Stimulated activated CD8-positive, alpha-beta memory T cell treated with anti-CD3 and anti-CD28 coated beads, Interleukin-2, amount 100 ng/mL, for 48 hours (primary cell): ENCODE data around the gene CHD3.
"Not testable (repeated sequence)": the region's sequence is repeated elsewhere in the genome, so short reads cannot be mapped to it uniquely, and the experiment has no call there.

ENCODE experiments used
- DNase-seq, 2 donors: peaks; one replicate each; pipeline ENCODE4 v3.0.0-alpha.2; 2020; ENCODE audit warnings: low read depth in 2 of 2

CHD3 gene

DNA sequence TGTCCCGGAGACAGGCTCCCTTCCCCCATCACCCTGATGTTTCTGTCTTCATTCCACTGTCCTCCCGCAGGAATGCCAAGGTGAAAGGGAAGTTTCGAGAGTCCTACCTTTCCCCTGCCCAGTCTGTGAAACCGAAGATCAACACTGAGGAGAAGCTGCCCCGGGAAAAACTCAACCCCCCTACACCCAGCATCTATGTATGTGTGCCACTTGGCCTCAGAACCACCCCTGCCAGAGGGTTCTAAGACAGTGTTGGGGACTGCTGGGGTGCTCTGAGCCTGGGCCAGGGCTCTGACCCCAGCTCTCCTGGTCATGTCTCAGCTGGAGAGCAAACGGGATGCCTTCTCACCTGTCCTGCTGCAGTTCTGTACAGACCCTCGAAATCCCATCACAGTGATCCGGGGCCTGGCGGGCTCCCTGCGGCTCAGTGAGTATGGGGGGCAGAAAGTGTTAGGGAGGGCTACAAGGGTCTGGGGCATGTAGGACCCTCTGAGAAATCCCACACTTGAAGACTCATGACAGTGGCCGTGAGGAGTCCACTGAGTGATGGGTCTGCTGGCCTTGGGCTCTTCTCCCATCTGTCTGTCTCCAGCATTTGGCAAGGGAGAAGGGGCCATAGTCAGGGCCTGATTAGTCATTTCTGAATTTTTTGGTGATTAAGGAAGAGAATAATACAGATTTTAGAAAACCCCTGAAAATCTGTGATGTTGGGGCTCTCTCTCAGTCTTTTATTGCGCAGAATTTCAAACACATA is 38.7 kb upstream of the CHD3 start:
- DNase-seq, result no peak

DNA sequence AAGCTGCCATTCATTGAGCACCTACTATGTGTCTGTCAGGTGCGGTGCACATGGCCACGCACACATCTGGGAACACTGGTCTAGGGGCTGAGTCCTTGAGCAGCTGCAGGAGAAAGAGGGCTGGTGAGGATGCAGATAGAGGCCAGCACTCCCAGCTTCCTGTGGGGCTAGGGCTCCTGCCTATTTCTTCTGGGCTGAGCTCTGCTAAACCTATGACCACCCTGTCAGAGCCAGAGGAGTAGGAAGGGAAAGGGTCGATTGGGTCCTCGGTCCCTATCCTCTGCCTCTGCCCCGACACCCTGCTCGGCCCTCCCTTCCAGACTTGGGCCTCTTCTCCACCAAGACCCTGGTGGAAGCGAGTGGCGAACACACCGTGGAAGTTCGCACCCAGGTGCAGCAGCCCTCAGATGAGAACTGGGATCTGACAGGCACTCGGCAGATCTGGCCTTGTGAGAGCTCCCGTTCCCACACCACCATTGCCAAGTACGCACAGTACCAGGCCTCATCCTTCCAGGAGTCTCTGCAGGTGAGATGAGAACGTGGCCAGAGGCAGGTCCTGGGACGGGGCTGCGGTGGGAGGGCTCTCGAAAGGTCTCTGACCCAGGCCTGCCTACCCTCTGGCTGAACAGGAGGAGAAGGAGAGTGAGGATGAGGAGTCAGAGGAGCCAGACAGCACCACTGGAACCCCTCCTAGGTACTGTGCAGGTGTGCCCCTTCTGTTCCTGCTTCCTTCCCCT is 37.7 kb upstream of the CHD3 start:
- DNase-seq, result no peak

DNA sequence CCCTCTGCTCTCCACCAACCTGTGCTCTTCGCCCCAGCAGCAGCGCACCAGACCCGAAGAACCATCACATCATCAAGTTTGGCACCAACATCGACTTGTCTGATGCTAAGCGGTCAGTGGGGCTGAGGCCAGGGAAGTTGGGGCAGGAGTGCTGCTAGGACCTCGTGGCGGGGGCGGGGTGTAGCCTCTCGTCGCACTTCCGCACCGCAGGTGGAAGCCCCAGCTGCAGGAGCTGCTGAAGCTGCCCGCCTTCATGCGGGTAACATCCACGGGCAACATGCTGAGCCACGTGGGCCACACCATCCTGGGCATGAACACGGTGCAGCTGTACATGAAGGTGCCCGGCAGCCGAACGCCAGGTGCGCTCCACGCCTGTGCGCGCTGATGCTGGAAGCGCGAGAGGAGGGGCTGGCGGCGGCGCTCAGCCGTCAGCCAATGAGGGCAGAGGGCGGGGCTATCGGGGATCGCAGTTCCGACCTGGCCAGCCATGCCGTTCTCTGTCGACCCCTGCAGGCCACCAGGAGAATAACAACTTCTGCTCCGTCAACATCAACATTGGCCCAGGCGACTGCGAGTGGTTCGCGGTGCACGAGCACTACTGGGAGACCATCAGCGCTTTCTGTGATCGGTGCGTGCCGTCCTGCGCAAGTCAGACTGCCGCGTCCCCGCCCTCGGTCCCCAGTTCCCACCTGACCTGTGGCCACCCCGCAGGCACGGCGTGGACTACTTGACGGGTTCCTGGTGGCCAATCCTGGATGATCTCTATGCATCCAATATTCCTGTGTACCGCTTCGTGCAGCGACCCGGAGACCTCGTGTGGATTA is 36.9 kb upstream of the CHD3 start:
- DNase-seq, result peak; percentile 89 to 90

DNA sequence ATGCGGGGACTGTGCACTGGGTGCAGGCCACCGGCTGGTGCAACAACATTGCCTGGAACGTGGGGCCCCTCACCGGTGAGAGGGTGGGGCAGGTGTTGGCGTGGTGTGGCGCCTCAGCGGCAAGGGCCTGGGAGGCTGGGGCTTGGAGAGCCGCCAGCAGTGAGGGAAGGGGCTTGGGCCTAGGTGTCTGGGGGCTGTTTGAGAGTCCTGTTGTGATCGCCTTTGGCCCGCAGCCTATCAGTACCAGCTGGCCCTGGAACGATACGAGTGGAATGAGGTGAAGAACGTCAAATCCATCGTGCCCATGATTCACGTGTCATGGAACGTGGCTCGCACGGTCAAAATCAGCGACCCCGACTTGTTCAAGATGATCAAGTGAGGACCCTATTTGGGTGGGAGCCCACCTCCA is 36.3 kb upstream of the CHD3 start:
- DNase-seq, result no peak

- DNase-seq, result no peak
These were observed 35.5 kb upstream of the CHD3 start for GRCh38 chr17:7852919-7853690.

DNA sequence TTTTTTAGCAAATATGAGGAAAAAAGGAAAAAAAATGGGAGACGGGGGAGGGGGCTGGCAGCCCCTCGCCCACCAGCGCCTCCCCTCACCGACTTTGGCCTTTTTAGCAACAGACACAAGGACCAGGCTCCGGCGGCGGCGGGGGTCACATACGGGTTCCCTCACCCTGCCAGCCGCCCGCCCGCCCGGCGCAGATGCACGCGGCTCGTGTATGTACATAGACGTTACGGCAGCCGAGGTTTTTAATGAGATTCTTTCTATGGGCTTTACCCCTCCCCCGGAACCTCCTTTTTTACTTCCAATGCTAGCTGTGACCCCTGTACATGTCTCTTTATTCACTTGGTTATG is 34.9 kb upstream of the CHD3 start:
- no peak for DNase-seq

GRCh38 chr17:7854078-7854777 is 34.4 kb upstream of the CHD3 start:
- DNase-seq, result no peak

DNA sequence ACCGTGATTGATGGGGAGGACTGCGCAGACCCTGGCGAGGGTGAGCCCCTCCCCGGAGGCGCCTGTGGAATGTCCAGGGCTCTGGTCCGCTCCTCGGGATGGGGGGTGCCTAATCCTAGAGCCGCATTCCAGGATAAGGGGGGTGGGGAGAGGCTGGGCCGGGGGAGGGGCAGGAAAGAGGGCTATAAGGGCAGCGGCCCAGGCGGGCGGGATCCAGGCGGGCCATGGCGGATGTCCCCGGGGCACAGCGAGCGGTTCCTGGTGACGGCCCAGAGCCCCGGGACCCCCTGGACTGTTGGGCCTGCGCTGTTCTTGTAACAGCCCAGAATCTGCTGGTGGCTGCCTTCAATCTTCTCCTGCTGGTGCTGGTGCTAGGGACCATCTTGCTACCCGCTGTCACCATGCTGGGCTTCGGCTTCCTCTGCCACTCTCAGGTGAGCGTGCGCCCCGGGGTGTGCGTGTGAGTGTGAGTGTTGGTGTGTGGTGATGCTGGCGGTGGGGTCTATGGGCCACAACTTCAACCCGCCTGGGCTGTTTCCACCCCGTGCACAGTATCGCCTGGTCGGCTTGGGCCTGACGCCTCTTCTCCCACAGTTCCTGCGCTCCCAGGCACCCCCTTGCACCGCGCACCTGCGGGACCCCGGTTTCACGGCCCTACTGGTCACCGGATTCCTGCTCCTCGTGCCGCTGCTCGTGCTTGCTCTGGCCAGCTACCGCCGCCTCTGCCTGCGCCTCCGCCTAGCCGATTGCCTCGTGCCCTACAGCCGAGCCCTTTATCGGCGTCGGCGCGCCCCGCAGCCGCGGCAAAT is 33.5 kb upstream of the CHD3 start, which contains the start of gene TMEM88:
Gene TMEM88, plus strand, starts transcription at position 216 of the 809 bp plus-strand sequence. Its CDS starts 9 bp downstream, at position 225.
- DNase-seq, result no peak

DNA sequence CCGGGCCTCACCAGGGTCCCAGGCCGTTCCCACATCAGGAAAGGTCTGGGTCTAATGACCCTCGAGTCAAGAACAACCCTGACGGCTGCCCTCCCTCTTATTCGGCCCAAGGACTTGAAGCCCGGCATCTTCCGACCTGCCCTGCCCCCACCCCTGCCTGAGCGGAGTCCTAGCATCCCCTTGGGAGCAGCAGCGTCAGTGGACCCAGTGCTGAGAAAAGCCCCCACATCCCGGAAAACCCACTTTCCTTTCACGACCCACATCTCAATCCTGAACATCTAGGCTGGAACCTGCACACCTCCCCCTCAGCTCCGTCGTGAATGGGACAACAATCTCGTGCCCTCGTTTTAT is 33.0 kb upstream of the CHD3 start:
- no peak for DNase-seq

- DNase-seq, result no peak
These were observed 32.4 kb upstream of the CHD3 start for GRCh38 chr17:7856011-7856810.

DNA sequence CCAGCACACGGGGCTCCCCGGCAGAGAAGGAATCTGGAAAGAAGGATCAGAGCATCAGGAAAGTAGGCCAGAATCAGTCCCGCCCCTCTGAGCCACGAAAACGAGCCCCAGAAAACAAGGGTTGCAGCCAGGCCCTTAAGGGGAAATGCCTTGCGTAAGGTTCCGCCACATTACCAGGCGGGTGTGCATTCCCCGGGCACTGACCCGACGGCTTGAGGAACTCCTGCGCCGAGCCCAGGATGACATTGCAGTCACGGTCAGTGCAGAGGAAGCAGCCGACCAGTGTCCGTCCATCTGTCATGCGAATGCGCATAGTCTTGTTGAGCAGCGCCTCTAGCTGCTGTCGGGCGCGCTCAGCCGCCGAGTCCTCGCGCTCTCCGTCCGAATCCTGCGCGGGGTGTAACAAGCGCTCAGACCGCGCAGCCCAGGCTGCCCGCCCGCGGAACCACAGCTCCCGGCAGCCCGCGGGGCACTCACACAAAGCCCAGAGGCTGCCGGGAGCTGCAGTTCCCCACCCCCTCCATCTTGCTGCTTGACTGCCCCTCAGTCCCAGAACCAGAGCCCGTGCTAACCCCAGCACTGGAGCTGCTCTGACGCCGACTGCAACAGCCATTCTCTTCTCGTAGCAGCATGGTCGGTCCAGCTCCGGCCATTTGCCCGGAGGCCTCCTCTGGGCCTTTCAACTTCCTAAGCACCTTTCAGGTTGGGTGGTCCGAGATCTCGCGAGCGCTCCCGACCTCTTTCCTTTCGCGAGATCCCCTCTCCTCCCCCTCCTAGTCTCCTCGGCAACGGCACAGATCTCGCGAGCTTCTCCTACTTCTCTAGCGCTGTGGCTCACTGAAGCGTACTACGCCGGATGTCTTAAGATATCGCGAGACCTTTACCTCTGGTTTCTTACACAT is 31.5 kb upstream of the CHD3 start, which contains the start of gene NAA38:
Gene NAA38, minus strand, starts transcription at position 749 of the 902 bp plus-strand sequence. Its CDS starts 96 bp downstream, at position 653.
- DNase-seq, result peak; percentile 84 to 86

DNA sequence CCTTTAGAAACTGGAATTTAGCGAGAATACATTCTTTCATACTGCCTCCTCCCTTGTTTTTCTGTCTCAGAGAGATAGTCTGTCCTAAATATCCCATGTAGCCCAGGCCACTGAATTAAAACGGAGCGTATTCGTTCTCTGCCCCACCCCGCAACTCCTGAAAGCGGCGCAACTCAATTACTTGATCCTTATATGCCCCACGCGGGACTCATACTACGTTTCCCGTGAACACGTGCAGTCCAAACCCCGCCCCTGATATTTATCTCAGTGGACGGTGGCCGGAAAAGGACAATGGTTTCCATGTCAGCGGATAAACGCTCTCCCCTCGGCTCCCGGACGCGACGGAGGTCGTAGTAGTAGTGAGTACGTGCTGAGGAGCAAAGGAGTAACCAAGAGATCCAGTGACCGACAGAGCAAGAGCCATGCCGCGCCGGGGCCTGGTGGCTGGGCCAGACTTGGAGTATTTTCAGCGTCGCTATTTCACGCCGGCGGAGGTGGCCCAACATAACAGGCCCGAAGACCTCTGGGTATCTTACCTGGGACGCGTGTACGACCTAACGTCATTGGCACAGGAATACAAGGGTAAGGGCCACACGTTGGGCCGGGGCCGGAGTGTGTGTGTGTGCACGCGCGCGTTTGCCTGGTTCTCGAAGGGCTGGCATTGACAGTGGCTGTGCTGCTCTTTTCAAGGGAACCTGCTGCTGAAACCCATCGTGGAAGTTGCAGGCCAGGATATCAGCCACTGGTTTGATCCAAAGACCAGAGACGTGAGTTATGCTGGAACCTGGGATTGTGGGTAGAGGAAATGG is 30.7 kb upstream of the CHD3 start, which contains the start of gene CYB5D1:
Gene CYB5D1, plus strand, starts transcription at position 291 of the 809 bp plus-strand sequence. Its CDS starts 132 bp downstream, at position 423.
- peak; percentile 73 to 80 for DNase-seq

- no peak for DNase-seq
These were observed 30.1 kb upstream of the CHD3 start for GRCh38 chr17:7858522-7858810.

DNA sequence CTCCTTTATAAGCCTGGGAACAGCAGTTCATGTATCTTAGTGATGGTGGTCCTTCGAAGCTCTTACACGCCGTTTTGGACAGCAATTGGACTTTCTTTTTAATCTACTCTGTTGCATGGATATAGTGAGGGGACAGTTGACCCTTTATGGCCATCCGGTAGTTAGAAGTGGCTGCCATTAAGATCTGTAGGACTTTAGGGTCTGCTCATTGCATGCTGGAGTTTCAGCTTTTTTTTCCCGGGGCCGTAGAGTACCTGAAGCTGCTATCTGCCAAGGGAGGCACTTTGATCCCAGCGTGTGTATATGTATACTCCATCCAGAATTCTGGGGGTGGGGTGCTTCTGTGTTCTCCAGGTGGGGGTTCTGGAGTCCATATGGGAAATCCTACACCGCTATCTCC is 29.6 kb upstream of the CHD3 start:
- DNase-seq, result no peak

GRCh38 chr17:7862692-7863437 is 25.7 kb upstream of the CHD3 start:
- no peak for DNase-seq

DNA sequence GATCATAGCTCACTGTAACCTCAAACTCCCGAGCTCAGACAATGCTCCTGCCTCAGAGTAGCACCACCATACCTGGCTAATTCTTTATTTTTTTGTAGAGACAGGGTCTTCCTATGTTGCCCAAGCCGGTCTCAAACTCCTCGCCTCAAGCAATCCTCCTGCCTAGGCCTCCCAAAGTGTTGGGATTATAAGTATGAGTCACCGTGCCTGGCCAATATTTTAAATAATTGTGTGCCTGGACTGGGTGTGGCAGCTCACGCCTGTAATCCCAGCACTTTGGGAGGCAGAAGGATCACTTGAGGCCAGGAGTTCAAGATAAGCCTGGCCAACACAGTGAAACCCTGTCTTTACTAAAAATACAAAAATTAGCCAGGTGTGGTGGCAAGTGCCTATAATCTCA is 24.2 kb upstream of the CHD3 start:
- not testable (repeated sequence) for DNase-seq
